Hepatic stellate cell (primary cell): ENCODE measurements around the gene USP3.
A peak's percentile ranks its signal among the peaks of the same experiment; 100 is the strongest.

Source experiments
- DNase-seq: peaks from one replicate; pipeline ENCODE4 v3.0.0; 2011; ENCODE audit warnings: low spot score

USP3 gene

GRCh38 chr15:63497642-63498467 is 6.5 kb upstream of the USP3 start:
- DNase-seq: no peak

GRCh38 chr15:63499175-63499549 is 5.2 kb upstream of the USP3 start:
- no peak for DNase-seq

- DNase-seq: no peak
These were observed 4.8 kb upstream of the USP3 start for GRCh38 chr15:63499611-63500010.

- DNase-seq: no peak
These were observed 3.8 kb upstream of the USP3 start for GRCh38 chr15:63500265-63501250.

GRCh38 chr15:63501256-63502089 is 2.9 kb upstream of the USP3 start:
- DNase-seq: peak; percentile 80

GRCh38 chr15:63502137-63502766 is 2.1 kb upstream of the USP3 start:
- DNase-seq: no peak

GRCh38 chr15:63502843-63503738 is 1.3 kb upstream of the USP3 start:
- DNase-seq: peak; percentile 50

- no peak for DNase-seq
These were observed 600 bp upstream of the USP3 start for GRCh38 chr15:63503739-63504246.

GRCh38 chr15:63504979-63505841 is 817 bp downstream of the USP3 start:
- DNase-seq: no peak

GRCh38 chr15:63505842-63506222 is 1.4 kb downstream of the USP3 start:
- DNase-seq: no peak

GRCh38 chr15:63506537-63507035 is 2.2 kb downstream of the USP3 start:
- DNase-seq: no peak

GRCh38 chr15:63507878-63508818 is 3.8 kb downstream of the USP3 start:
- no peak for DNase-seq

GRCh38 chr15:63509056-63509954 is 4.9 kb downstream of the USP3 start:
- DNase-seq: no peak

GRCh38 chr15:63509955-63510940 is 5.9 kb downstream of the USP3 start:
- no peak for DNase-seq

- DNase-seq: no peak
These were observed 7.8 kb downstream of the USP3 start for GRCh38 chr15:63512148-63512547.

GRCh38 chr15:63513271-63513670 is 8.9 kb downstream of the USP3 start:
- no peak for DNase-seq
